Mucosa of descending colon (tissue), 3 donors: ENCODE measurements around the gene PXN. TPM values are rescaled to one million over a fixed set of nuclear protein-coding genes. Genes with fewer than 3 reads are reported as not detected.

Experiments
- ATAC-seq: fragments of 200-7000 bp; cut with Tn5 transposase; one replicate; pipeline ENCODE4 v1.9.1; 2020; ENCODE audit warnings: mild to moderate bottlenecking, moderate library complexity
- DNase-seq, 3 donors: peaks; one replicate each; pipeline ENCODE4 v3.0.0-alpha.2; 2020
- H3K36me3 ChIP-seq: fragments of 200-600 bp; one replicate; pipeline ENCODE4 v1.8.0; 2021; ENCODE audit warnings: low read depth, mild to moderate bottlenecking
- H3K4me1 ChIP-seq: fragments of 200-600 bp; one replicate; pipeline ENCODE4 v1.8.0; 2021; ENCODE audit warnings: low read depth, mild to moderate bottlenecking
- H3K4me3 ChIP-seq: fragments of 200-600 bp; one replicate; pipeline ENCODE4 v1.8.0; 2021; ENCODE audit warnings: mild to moderate bottlenecking
- H3K9me3 ChIP-seq: fragments of 200-600 bp; one replicate; pipeline ENCODE4 v1.8.0; 2021; ENCODE audit warnings: mild to moderate bottlenecking
- intact Hi-C, 2 donors: fragments of 100-400 bp; cut with DNase I in 1 of 2; cut with micrococcal nuclease in 1 of 2; formaldehyde crosslinking; loops; one replicate each; pipeline versions ENCODE4 v1.11.0 to v1.11.1; 2022; cut with DNase I, micrococcal nuclease
- total RNA-seq, 3 donors: library from RNA; stranded (reverse); fragmentation: NEBNext Ultra II Directional in 2 of 3; extraction: Animal tissue kit (Norgen Biotek cat#: 25700) in 2 of 3; gene quantifications; one replicate each; pipeline versions ENCODE4 v1.2.1 to v1.2.4, GENCODE V29; 2021 to 2023
- TF ChIP-seq, protein P1 (sequence below): fragments of 200-600 bp; IDR thresholded peaks from one replicate; pipeline ENCODE4 v1.8.0; 2022; ENCODE audit warnings: antibody characterized with exemption, mild to moderate bottlenecking
- donor health status: DM: no; HTN: no; CAD: no; lungs with moderate emphysema.
- donor health status: DM: no; HTN: no; CAD: no.
- donor health status: DM: no; HTN: yes; CAD: no.

Gene PXN
- total RNA-seq, 3 donors from 2014 or later: 117 to 167 (median 146) TPM

DNA sequence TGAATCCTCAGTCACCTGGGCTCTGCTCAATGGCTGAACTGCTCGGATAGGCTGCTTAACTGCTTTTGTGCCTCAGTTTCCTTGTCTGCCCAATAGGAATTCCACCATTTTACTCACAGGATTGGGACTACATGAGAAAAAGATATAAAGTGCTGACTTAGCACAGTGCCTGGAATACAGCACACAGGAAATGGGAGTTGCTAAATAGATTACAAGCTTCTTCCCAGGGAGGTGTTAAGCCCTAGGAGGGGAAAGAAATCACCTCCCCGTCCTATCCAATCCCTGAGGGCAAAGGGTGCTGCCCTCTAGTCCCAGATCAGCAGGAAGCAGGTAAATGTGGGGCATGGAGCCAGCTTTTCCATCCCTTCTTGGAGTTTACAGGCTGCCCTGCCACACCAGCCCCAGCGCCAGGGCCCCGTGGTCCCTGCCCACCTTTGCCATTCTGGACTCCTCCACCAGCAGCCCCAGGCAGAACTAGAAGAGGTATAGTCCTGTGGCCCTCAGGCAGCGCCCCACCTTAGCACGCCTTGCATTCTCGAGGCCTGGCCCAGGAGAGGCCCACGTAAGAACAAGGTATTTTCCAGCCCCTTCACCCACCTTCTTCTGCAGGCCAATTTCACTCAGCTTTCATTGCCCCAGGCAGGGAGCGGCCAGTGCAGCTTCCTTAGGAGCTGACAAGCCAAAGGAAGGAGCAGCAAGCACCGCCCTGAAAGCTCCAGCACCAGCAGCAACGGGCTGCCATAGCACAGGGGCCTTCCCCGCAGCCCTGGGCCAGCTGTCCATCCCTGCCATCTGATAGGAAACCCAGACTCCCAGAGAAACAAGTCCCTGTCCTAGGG lies 35.8 kb downstream of the PXN start:
- intact Hi-C loops: loop anchor here (2.0 to 5.0 kb wide), 2 partner anchors 37 to 38 kb away; partner anchors contain the start of gene PXN (in 1 of the 2)
- ATAC-seq (peak; percentile 21), DNase-seq (peak in 2 of 3 donors; percentile 61 to 64)
- Histone ChIP-seq H3K4me1 (peaks cover 60% of the 10 kb centered on the region), H3K9me3 (no peaks in the 10 kb centered on the region), H3K4me3 (no peak overlapping the region), H3K36me3 (no peaks in the 10 kb centered on the region)
- TF ChIP-seq, protein P1, sequence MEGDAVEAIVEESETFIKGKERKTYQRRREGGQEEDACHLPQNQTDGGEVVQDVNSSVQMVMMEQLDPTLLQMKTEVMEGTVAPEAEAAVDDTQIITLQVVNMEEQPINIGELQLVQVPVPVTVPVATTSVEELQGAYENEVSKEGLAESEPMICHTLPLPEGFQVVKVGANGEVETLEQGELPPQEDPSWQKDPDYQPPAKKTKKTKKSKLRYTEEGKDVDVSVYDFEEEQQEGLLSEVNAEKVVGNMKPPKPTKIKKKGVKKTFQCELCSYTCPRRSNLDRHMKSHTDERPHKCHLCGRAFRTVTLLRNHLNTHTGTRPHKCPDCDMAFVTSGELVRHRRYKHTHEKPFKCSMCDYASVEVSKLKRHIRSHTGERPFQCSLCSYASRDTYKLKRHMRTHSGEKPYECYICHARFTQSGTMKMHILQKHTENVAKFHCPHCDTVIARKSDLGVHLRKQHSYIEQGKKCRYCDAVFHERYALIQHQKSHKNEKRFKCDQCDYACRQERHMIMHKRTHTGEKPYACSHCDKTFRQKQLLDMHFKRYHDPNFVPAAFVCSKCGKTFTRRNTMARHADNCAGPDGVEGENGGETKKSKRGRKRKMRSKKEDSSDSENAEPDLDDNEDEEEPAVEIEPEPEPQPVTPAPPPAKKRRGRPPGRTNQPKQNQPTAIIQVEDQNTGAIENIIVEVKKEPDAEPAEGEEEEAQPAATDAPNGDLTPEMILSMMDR: no peak

GRCh38 chr12:120229071-120229486 lies 36.5 kb downstream of the PXN start:
- ATAC-seq: no peak
- peaks cover 56% of the 10 kb centered on the region for H3K4me1 ChIP-seq
- H3K4me3 ChIP-seq: no peak overlapping the region
- no peaks in the 10 kb centered on the region for H3K36me3 ChIP-seq
- H3K9me3 ChIP-seq: no peaks in the 10 kb centered on the region
- DNase-seq: peak in 1 of 3 donors; percentile 55
- TF ChIP-seq, protein P1: no peak
- intact Hi-C loops: loop anchor here (2.0 to 5.0 kb wide), 2 partner anchors 38 kb away; partner anchors contain the start of gene PXN (in 1 of the 2)

GRCh38 chr12:120228291-120229070 lies 37.0 kb downstream of the PXN start:
- no peaks in the 10 kb centered on the region for H3K9me3 ChIP-seq
- DNase-seq (peak; percentile 93 to 96 (median 93)), ATAC-seq (peak; percentile 64)
- H3K4me1 ChIP-seq: peaks cover 62% of the 10 kb centered on the region
- intact Hi-C loops: loop anchor here (2.0 to 5.0 kb wide), 2 partner anchors 38 to 39 kb away; partner anchors contain the start of gene PXN (in 1 of the 2)
- TF ChIP-seq, protein P1: peak; percentile 89
- no peak overlapping the region for H3K4me3 ChIP-seq
- no peaks in the 10 kb centered on the region for H3K36me3 ChIP-seq

DNA sequence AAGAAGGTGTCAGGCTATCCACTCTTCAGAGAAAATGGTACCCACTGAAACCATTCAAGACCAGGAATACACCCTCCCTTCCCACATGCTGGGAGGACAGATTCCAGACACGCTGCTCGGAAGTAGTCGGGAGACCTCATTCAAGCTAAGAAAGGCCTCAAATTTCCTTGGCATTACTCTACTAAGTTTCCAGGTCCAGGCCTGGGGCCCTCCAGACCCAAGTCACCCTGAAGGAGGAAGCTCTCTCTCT lies 37.6 kb downstream of the PXN start:
- H3K9me3 ChIP-seq: no peaks in the 10 kb centered on the region
- TF ChIP-seq, protein P1: no peak
- no peaks in the 10 kb centered on the region for H3K36me3 ChIP-seq
- intact Hi-C loops: loop anchor here (2.0 to 5.0 kb wide), 2 partner anchors 39 kb away; partner anchors contain the start of gene PXN (in 1 of the 2)
- DNase-seq (no peak), ATAC-seq (no peak)
- H3K4me1 ChIP-seq: peaks cover 63% of the 10 kb centered on the region
- H3K4me3 ChIP-seq: no peak overlapping the region

- no peak for ATAC-seq
- H3K4me3 ChIP-seq: no peak overlapping the region
Observed at GRCh38 chr12:120227233-120228040, 38.1 kb downstream of the PXN start.

More at GRCh38 chr12:120227233-120228040, 38.1 kb downstream of the PXN start:
- TF ChIP-seq, protein P1: no peak
- Histone ChIP-seq H3K9me3 (no peaks in the 10 kb centered on the region), H3K4me1 (peaks cover 63% of the 10 kb centered on the region), H3K36me3 (no peaks in the 10 kb centered on the region)
- intact Hi-C loops: loop anchor here (2.0 to 5.0 kb wide), 2 partner anchors 39 to 40 kb away; partner anchors contain the start of gene PXN (in 1 of the 2)
- no peak for DNase-seq
